Measurements from ENCODE around the gene PRR5L. TPM values are rescaled to one million over a fixed set of nuclear protein-coding genes. Genes with fewer than 3 reads are reported as not detected.

The PRR5L gene
- total RNA-seq, 1 donor from 2014 or later, result 32.5 TPM

DNA sequence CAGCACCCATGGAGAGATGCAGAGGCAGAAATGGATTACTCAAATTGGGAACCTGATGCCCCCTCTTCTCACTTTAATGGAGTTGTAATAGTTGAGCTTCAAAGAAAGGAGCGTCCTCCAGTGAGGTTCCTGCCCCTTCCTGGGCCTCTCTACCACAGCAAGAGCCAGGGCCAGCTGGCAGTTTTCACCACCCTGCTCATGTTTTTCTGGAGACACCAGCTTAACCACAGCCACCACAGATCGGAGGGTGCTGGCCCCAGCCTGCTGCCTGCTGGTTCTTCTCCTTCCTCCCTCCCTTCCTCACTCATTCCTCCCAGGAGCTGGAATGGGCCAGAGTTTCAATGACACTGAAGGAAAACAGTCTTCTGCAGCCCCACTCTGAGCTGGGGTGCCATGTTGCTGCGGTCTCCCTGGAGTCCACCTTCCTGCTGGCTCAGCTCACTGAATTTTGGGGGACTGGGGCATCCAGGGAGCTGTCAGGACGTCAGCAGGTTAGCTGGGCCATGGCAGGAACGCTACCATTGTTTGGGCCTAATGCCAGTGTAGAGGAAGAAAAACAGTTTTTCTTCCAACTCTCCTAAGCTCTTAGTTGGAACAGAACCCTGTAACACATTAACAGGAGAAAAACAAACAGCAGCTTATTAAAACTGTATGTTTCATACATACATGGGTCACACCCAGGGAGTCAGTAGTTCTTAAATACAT lies 156.3 kb downstream of the PRR5L start:
- DNase-seq (ENCODE audit: low spot score in 2 of 2), result no peak
- H3K4me1 ChIP-seq, result peaks cover 19 to 58% of the 10 kb centered on the region in 2 donors
- TF ChIP-seq, protein P1, sequence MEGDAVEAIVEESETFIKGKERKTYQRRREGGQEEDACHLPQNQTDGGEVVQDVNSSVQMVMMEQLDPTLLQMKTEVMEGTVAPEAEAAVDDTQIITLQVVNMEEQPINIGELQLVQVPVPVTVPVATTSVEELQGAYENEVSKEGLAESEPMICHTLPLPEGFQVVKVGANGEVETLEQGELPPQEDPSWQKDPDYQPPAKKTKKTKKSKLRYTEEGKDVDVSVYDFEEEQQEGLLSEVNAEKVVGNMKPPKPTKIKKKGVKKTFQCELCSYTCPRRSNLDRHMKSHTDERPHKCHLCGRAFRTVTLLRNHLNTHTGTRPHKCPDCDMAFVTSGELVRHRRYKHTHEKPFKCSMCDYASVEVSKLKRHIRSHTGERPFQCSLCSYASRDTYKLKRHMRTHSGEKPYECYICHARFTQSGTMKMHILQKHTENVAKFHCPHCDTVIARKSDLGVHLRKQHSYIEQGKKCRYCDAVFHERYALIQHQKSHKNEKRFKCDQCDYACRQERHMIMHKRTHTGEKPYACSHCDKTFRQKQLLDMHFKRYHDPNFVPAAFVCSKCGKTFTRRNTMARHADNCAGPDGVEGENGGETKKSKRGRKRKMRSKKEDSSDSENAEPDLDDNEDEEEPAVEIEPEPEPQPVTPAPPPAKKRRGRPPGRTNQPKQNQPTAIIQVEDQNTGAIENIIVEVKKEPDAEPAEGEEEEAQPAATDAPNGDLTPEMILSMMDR (IDR thresholded peaks at IDR 0.05), result no peak
- peak overlapping the region; percentile 66 to 71 for H3K27ac ChIP-seq
- no peak overlapping the region for H3K4me3 ChIP-seq
- no peaks in the 10 kb centered on the region for H3K27me3 ChIP-seq
- no peaks in the 10 kb centered on the region for H3K9me3 ChIP-seq
- no peaks in the 10 kb centered on the region for H3K36me3 ChIP-seq
- intact Hi-C loops (cut with DNase I), result loop anchor here (2.0 kb wide), 1 partner anchor 76 kb away; no protein-coding TSS in a partner anchor

- Histone ChIP-seq H3K27ac (peak overlapping the region; percentile 66 to 71), H3K4me3 (no peak overlapping the region), H3K27me3 (no peaks in the 10 kb centered on the region), H3K9me3 (no peaks in the 10 kb centered on the region), H3K4me1 (peaks cover 19 to 58% of the 10 kb centered on the region in 2 donors), H3K36me3 (no peaks in the 10 kb centered on the region)
- no peak for DNase-seq (ENCODE audit: low spot score in 2 of 2)
- TF ChIP-seq, protein P1 (IDR thresholded peaks at IDR 0.05), result no peak
- intact Hi-C loops (cut with DNase I), result loop anchor here (2.0 kb wide), 1 partner anchor 76 kb away; no protein-coding TSS in a partner anchor
Measured at GRCh38 chr11:36452961-36453360, 156.9 kb downstream of the PRR5L start.

DNA sequence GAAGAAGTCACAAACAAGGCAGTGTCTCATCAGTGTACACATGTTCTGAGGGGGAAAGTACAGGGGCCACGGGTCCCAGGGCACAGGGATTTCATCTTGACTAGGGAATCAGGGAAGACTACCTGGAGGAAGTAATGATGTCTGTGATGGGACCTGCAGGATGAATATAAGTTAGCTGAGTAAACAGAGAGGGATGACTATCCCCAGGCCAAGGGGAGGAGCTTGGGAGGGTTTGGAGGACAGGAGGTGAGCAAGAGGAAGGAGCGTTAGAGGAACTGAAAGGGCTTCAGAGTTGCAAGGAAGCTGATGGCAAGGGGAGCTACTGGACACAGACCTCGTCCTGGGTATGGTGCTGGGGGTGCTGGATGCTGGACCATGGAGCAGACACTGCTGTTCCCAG lies 157.6 kb downstream of the PRR5L start:
- Histone ChIP-seq H3K9me3 (no peaks in the 10 kb centered on the region), H3K4me1 (peaks cover 19 to 58% of the 10 kb centered on the region in 2 donors), H3K27ac (peak overlapping the region in 1 of 2 donors; percentile 71), H3K4me3 (no peak overlapping the region), H3K36me3 (no peaks in the 10 kb centered on the region), H3K27me3 (no peaks in the 10 kb centered on the region)
- TF ChIP-seq, protein P1 (IDR thresholded peaks at IDR 0.05), result no peak
- DNase-seq (ENCODE audit: low spot score in 2 of 2), result no peak
- intact Hi-C loops (cut with DNase I), result loop anchor here (2.0 kb wide), 1 partner anchor 77 kb away; no protein-coding TSS in a partner anchor

- H3K27ac ChIP-seq, result peak overlapping the region; percentile 93 to 97
- intact Hi-C loops (cut with DNase I), result no loop called here
- no peaks in the 10 kb centered on the region for H3K9me3 ChIP-seq
- no peak for DNase-seq (ENCODE audit: low spot score in 2 of 2)
- no peaks in the 10 kb centered on the region for H3K36me3 ChIP-seq
- TF ChIP-seq, protein P1 (IDR thresholded peaks at IDR 0.05), result no peak
- H3K4me1 ChIP-seq, result peaks cover 19 to 54% of the 10 kb centered on the region in 2 donors
- H3K27me3 ChIP-seq, result no peaks in the 10 kb centered on the region
- H3K4me3 ChIP-seq, result no peak overlapping the region
Measured at GRCh38 chr11:36454551-36454940, 158.5 kb downstream of the PRR5L start.

DNA sequence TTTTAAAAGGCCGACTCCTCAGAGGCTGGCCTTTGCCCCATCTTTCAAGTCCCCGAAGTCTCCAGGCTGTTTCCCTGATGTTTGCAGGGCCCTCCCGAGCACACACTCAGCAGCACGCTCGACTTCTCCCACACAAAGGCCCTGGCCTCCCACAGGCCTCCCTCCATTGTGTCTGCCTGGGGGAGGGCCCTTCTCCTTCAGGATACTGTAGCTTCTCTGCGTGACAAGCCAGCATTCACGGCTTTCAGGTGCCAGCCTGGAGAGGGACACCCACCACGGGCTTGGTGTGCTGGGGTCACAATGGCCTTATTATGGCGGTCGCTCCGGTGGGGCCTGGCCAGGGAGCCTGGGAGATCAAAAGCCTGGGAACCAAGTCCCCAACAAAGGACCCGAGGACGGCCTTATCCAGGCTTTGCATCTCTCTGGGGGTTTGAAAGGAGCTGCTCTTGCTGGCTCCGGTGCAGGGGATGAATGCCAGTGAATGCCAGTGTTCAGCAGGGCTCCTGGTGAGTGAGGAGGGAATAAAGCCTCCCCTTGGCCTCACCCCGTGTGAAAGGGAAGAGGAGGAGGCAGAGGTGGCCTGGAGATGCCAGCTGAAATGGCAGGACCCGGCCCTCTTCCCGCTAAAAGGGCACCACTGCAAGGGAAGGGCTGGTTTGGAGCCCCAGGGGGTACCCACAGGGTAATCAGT lies 159.0 kb downstream of the PRR5L start:
- H3K4me1 ChIP-seq, result peaks cover 19 to 51% of the 10 kb centered on the region in 2 donors
- H3K27me3 ChIP-seq, result no peaks in the 10 kb centered on the region
- no peaks in the 10 kb centered on the region for H3K9me3 ChIP-seq
- peak overlapping the region in 1 of 2 donors; percentile 7 for H3K4me3 ChIP-seq
- intact Hi-C loops (cut with DNase I), result loop anchor here (5.0 kb wide), 1 partner anchor 47 kb away; no protein-coding TSS in a partner anchor
- no peaks in the 10 kb centered on the region for H3K36me3 ChIP-seq
- peak overlapping the region; percentile 93 to 97 for H3K27ac ChIP-seq
- TF ChIP-seq, protein P1 (IDR thresholded peaks at IDR 0.05), result no peak
- DNase-seq (ENCODE audit: low spot score in 2 of 2), result no peak

Data from ascending aorta (tissue), 2 donors.